Measurements from ENCODE around the gene KCTD4. TPM values are rescaled to one million over a fixed set of nuclear protein-coding genes. Genes with fewer than 3 reads are reported as not detected.

KCTD4 gene
- polyA plus RNA-seq, 1 experiment, result 0.10 TPM

GRCh38 chr13:45149964-45150363 lies 50.9 kb downstream of the KCTD4 start:
- POLR2A ChIA-PET, result interaction anchor here (0.6 kb wide), 1 partner anchor 435 kb away, joined by 4 read pairs; no protein-coding TSS in a partner anchor
- TF ChIP-seq CTCF (IDR thresholded peaks at IDR 0.05; ENCODE audit: insufficient read depth, low read depth, low read length), result no peak
- CTCF ChIA-PET, result interaction anchor here (2.1 kb wide), 1 partner anchor 13 kb away, joined by 6 read pairs; no protein-coding TSS in a partner anchor
- DNase-seq (ENCODE audit: low read depth), result no peak
- no peak overlapping the region for H3K4me3 ChIP-seq (ENCODE audit: low read depth, low read length)
- H3K27me3 ChIP-seq (ENCODE audit: control insufficient read depth, insufficient read depth, low read length), result no peaks in the 10 kb centered on the region
- H3K36me3 ChIP-seq (ENCODE audit: control insufficient read depth, insufficient read depth, low read length), result no peaks in the 10 kb centered on the region; the same call in 1 of the 2 replicates

- ChIA-PET POLR2A (no interaction called here), CTCF (interaction anchor here (0.9 to 1.1 kb wide), 2 partner anchors 13 to 19 kb away, joined by 3 to 4 read pairs; no protein-coding TSS in a partner anchor)
- H3K4me3 ChIP-seq (ENCODE audit: low read depth, low read length), result no peak overlapping the region
- DNase-seq (ENCODE audit: low read depth), result no peak
- H3K27me3 ChIP-seq (ENCODE audit: control insufficient read depth, insufficient read depth, low read length), result no peaks in the 10 kb centered on the region
- H3K36me3 ChIP-seq (ENCODE audit: control insufficient read depth, insufficient read depth, low read length), result peaks cover 1% of the 10 kb centered on the region; the same call in 1 of the 2 replicates
- no peak for TF ChIP-seq CTCF (IDR thresholded peaks at IDR 0.05; ENCODE audit: insufficient read depth, low read depth, low read length)
Observed at GRCh38 chr13:45143346-45143751, 57.5 kb downstream of the KCTD4 start.

Other genes starting within 250 kb of the KCTD4 start
- 0.64 and 1.2 TPM in 2 replicates for gene NUFIP1, start 211.6 kb downstream of the KCTD4 start, polyA plus RNA-seq (2011; rRNA removed)
- 10.4 and 19.8 TPM in 2 replicates for gene GPALPP1, start 211.5 kb downstream of the KCTD4 start, polyA plus RNA-seq (2011; rRNA removed)
- 7.9 and 14.6 TPM in 2 replicates for gene GTF2F2, start 80.5 kb downstream of the KCTD4 start, polyA plus RNA-seq (2011; rRNA removed)
- 2,445 and 5,635 TPM in 2 replicates for gene TPT1, start 140.1 kb upstream of the KCTD4 start, polyA plus RNA-seq (2011; rRNA removed)
- 10.4 and 13.7 TPM in 2 replicates for gene SLC25A30, start 217.3 kb upstream of the KCTD4 start, polyA plus RNA-seq (2011; rRNA removed)